ENCODE data around the gene SERPINB6. TPM values are rescaled to one million over a fixed set of nuclear protein-coding genes. Genes with fewer than 3 reads are reported as not detected.

SERPINB6 gene
- total RNA-seq, 1 experiment from 2014 or later, result 131 TPM

GRCh38 chr6:2964793-2965505, 6.4 kb downstream of the SERPINB6 start:
- DNase-seq (ENCODE audit: low read depth, low spot score) (no peak), ATAC-seq (no peak)
- TF ChIP-seq SIN3A (IDR thresholded peaks at IDR 0.05; ENCODE audit: borderline replicate concordance, insufficient read depth, low read depth, low read length) (no peak), CTCF (IDR thresholded peaks at IDR 0.05) (no peak), TCF7L2 (IDR thresholded peaks at IDR 0.05; ENCODE audit: low read depth, low read length) (no peak), POLR2AphosphoS5 (IDR thresholded peaks at IDR 0.05; ENCODE audit: low read depth, low read length) (no peak)
- TF ChIP-seq, protein P1, sequence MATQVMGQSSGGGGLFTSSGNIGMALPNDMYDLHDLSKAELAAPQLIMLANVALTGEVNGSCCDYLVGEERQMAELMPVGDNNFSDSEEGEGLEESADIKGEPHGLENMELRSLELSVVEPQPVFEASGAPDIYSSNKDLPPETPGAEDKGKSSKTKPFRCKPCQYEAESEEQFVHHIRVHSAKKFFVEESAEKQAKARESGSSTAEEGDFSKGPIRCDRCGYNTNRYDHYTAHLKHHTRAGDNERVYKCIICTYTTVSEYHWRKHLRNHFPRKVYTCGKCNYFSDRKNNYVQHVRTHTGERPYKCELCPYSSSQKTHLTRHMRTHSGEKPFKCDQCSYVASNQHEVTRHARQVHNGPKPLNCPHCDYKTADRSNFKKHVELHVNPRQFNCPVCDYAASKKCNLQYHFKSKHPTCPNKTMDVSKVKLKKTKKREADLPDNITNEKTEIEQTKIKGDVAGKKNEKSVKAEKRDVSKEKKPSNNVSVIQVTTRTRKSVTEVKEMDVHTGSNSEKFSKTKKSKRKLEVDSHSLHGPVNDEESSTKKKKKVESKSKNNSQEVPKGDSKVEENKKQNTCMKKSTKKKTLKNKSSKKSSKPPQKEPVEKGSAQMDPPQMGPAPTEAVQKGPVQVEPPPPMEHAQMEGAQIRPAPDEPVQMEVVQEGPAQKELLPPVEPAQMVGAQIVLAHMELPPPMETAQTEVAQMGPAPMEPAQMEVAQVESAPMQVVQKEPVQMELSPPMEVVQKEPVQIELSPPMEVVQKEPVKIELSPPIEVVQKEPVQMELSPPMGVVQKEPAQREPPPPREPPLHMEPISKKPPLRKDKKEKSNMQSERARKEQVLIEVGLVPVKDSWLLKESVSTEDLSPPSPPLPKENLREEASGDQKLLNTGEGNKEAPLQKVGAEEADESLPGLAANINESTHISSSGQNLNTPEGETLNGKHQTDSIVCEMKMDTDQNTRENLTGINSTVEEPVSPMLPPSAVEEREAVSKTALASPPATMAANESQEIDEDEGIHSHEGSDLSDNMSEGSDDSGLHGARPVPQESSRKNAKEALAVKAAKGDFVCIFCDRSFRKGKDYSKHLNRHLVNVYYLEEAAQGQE (IDR thresholded peaks at IDR 0.05; ENCODE audit: insufficient read depth in 1 of 2, low read depth in 2 of 2, low read length in 1 of 2), result no peak
- H3K4me3 ChIP-seq (ENCODE audit: low read depth in 2 of 2, low read length in 2 of 2), result no peak overlapping the region
- H3K4me1 ChIP-seq (ENCODE audit: control insufficient read depth, insufficient read depth, low read length), result peaks cover 29% of the 10 kb centered on the region
- H3K36me3 ChIP-seq (ENCODE audit: control insufficient read depth, insufficient read depth, low read length), result no peaks in the 10 kb centered on the region
- ChIA-PET POLR2A (no interaction called here), CTCF (no interaction called here)
- in situ Hi-C loops (cut with HindIII; ENCODE audit: low pct_unique_long_range_greater_than_20kb, low sequenced_read_pairs), result no loop called here
- no peaks in the 10 kb centered on the region for H3K27me3 ChIP-seq (ENCODE audit: control insufficient read depth, insufficient read depth, low read length)
- no TSS peak for BruUV-seq (replicated peaks)
- no peaks in the 10 kb centered on the region for H3K9me3 ChIP-seq (ENCODE audit: control insufficient read depth, insufficient read depth, low read depth, low read length)
- intact Hi-C loops (cut with micrococcal nuclease; ENCODE audit: unreplicated experiment), result no loop called here
- no peak overlapping the region for H3K27ac ChIP-seq (ENCODE audit: low read length)

DNA sequence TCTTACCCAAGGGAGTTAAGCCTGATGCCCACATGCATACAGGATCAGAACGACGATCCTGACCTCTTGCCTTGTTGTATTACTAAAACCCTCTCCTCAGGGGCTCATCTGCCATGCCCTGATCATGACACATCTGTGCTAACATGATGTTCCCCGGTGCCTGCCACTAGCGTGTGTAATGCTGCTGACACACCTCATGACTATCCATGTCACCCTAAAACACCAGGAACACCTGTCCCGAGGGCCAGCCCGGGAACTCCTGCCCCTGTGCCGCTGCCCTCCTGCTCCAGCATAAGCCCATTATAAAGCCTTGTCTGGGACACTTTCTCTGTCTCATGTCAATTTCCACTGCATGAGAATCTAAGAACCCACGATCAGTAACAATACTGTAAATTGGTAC, 7.6 kb downstream of the SERPINB6 start:
- no peaks in the 10 kb centered on the region for H3K27me3 ChIP-seq (ENCODE audit: control insufficient read depth, insufficient read depth, low read length)
- TF ChIP-seq POLR2AphosphoS5 (IDR thresholded peaks at IDR 0.05; ENCODE audit: low read depth, low read length), result no peak
- TF ChIP-seq TCF7L2 (IDR thresholded peaks at IDR 0.05; ENCODE audit: low read depth, low read length), result no peak
- TF ChIP-seq CTCF (IDR thresholded peaks at IDR 0.05), result no peak
- TF ChIP-seq, protein P1 (IDR thresholded peaks at IDR 0.05; ENCODE audit: insufficient read depth in 1 of 2, low read depth in 2 of 2, low read length in 1 of 2), result no peak
- H3K4me3 ChIP-seq (ENCODE audit: low read depth in 2 of 2, low read length in 2 of 2), result no peak overlapping the region
- H3K4me1 ChIP-seq (ENCODE audit: control insufficient read depth, insufficient read depth, low read length), result peaks cover 27% of the 10 kb centered on the region
- no peak overlapping the region for H3K27ac ChIP-seq (ENCODE audit: low read length)
- no TSS peak for BruUV-seq (replicated peaks)
- ChIA-PET POLR2A (interaction anchor here (0.6 to 1.1 kb wide), 2 partner anchors 11 to 25 kb away, joined by 3 to 4 read pairs; no protein-coding TSS in a partner anchor), CTCF (no interaction called here)
- H3K36me3 ChIP-seq (ENCODE audit: control insufficient read depth, insufficient read depth, low read length), result no peaks in the 10 kb centered on the region
- intact Hi-C loops (cut with micrococcal nuclease; ENCODE audit: unreplicated experiment), result no loop called here
- ATAC-seq, result no peak
- H3K9me3 ChIP-seq (ENCODE audit: control insufficient read depth, insufficient read depth, low read depth, low read length), result no peaks in the 10 kb centered on the region
- no peak for DNase-seq (ENCODE audit: low read depth, low spot score)
- in situ Hi-C loops (cut with HindIII; ENCODE audit: low pct_unique_long_range_greater_than_20kb, low sequenced_read_pairs), result no loop called here
